GM19240 (cell line): Measurements from ENCODE around the gene TRIM43.
"Not testable (repeated sequence)": the region's sequence is repeated elsewhere in the genome, so short reads cannot be mapped to it uniquely, and the experiment has no call there.

Experiments used
- DNase-seq: peaks from one replicate; pipeline ENCODE4 v3.0.0; 2011; ENCODE audit warnings: low spot score; ENCODE audit not compliant: insufficient read length

The TRIM43 gene

GRCh38 chr2:95641289-95641575 lies 49.4 kb downstream of the TRIM43 start:
- not testable (repeated sequence) for DNase-seq

- DNase-seq, result not testable (repeated sequence)
These were observed 50.0 kb downstream of the TRIM43 start for GRCh38 chr2:95641787-95642186.

- DNase-seq, result not testable (repeated sequence)
These were observed 50.6 kb downstream of the TRIM43 start for GRCh38 chr2:95642360-95642759.

GRCh38 chr2:95642951-95643350 lies 51.1 kb downstream of the TRIM43 start:
- DNase-seq, result not testable (repeated sequence)

- DNase-seq, result not testable (repeated sequence)
These were observed 53.5 kb downstream of the TRIM43 start for GRCh38 chr2:95645312-95645711.

GRCh38 chr2:95646274-95646994 lies 54.6 kb downstream of the TRIM43 start:
- DNase-seq, result not testable (repeated sequence)

- DNase-seq, result not testable (repeated sequence)
These were observed 57.2 kb downstream of the TRIM43 start for GRCh38 chr2:95648894-95649544.
